GM19025 (cell line): ENCODE results near the gene ADGRE1.

Experiments used
- ATAC-seq: cut with Tn5 transposase; IDR thresholded peaks from one replicate; pipeline ENCODE4 v1.9.1; 2021; ENCODE audit warnings: mild to moderate bottlenecking, low read depth, moderate library complexity; ENCODE audit not compliant: unreplicated experiment

The ADGRE1 gene

DNA sequence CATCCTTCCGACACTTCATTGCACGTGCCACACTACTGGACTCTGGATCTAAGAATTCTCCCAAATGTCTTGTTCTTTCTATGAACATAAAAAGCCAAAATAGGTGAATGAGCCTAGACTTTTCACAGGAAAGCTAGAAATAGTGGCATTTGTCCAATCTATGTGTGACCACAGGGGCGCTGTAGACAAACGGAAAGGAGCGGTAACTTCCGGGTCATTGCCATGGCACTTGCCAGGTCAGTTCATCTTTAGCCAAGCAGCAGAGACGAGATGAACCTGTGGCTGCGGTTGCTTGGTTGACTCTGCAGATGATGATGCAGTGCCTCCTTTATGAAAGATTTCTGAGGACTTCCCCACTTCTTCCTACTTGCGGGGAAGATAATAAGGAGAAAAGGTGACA, 65.6 kb downstream of the ADGRE1 start:
- ATAC-seq, result no peak

DNA sequence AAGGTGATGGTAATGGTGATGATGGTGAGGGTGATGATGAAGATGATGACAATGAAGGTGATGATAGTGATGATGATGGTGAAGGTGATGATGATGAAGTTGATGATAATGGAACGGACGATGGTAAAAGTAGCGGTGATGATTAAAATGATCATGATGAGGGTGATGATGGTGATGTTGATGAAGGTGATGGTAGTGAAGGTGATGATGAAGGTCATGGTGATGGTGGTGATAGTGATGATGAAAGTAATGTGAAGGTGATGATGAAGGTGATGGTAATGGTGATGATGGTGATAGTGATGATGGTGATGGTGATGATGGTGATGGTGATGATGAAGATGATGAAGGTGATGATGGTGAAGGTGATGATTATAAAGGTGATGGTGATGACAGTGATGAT, 67.7 kb downstream of the ADGRE1 start:
- ATAC-seq, result no peak

DNA sequence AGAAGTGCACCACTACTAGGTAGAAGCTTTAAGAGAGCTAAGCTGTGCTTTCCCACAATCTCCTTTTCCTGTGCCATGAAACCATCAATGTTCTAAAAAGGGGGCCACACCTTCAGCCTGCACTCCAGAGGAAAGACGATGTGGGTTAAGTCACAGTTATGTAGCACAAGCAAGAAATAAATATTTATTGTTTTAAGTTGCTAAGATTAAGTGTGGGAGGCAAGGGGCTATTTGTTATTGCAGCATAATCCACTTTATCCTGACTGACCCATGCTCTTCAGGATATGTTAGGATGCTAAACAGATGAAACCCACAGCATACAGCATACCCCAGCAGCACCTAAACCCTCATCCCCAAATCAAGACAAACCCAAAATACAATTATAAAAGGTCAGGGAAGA, 69.2 kb downstream of the ADGRE1 start:
- no peak for ATAC-seq

DNA sequence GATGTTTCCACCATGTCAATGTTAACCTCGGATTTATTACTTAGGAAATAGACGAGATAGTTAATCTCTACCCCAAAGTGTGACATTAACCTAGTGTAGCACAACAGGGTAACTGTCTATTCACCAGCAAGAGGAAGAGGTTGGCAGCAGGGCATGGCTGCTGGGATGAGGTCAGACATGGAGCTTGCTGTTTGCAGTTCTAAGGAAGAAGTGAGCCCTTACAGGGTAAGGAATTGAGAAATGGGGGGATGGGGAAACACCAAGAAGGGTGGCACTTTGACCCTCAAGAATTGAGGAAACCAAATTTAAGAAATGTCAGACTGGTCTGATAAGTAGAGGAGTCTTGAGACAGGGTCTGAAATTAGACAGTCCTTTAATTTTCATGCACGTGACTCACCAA, 71.4 kb downstream of the ADGRE1 start:
- ATAC-seq, result no peak

DNA sequence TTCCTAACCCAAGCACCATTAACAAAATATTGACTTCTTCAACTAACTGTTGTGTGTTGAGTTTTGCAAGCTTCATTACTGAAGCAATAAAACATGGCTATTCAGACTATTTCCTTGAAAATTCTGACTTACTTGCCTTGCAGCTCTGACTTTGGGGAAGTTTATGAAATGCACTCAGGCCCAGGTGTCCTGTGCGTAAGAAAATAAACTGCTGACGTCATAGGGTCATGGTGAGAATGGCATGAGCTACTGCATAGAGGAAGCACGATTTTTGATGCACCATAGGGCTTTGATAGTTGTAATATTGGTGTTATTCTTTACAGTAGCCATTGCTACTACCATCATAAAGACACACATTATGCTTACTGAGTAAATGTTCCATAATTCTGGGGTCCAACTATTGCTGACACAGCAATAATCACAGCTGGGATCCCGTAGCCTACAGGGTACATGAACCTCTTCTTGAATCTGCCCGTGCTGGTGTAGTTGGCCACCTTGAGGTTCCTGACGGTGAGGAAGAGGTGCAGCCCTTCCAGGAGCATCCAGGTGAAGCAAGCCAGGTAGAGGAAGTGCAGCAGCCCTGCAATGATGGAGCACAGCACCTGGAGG, 76.0 kb downstream of the ADGRE1 start:
- ATAC-seq, result no peak

DNA sequence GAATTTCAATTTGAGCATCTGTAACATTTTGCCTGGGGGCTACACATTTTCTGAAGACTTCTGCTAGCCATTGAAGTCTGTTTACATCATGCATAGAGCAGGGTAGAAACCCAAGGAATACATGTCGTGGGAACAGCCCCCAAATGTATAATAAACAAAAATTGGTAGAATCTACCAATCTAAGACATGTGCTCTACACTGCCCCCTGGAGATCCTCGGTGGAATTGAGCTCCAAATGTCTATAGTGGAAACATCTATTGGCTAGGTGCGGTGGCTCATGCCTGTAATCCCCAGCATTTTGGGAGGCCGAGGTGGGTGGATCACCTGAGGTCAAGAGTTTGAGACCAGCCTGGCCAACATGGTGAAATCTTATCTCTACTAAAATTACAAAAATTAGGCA, 76.6 kb downstream of the ADGRE1 start:
- no peak for ATAC-seq

DNA sequence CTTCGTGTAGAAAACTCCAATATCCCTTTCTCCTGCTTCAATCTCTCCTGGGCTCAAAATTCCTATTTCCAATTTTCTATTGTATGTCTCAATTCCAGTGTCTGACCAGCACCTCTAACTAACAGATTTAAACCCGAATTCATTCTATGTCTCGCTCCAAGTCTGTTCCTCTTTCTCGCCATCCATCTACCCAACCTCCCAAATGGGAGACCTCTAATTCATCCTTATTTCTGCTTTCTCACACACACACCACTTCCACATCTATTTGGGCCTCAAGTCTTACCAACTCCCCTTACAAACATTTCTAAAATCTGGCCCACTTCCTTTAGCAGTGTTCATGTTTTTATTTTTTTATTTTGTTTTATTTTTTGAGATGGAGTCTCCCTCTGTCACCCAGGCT, 80.6 kb downstream of the ADGRE1 start:
- no peak for ATAC-seq

DNA sequence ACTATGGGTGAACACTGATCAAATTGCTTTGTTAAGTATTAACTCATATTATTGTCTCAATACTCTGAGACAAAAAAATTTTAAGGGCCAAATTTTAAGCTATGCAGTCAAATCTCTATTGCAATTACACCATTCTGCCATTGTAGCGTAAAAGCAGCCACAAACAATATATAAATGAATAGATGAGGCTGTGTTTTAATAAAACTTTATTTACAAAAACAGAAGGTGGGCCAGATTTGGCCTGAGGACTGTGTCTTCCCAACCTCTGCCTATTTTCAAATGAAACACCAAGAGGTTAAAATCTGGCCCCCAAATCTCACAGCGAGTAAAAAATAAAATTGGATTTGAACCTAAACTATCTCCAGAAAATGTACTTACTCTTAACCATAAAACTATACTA, 82.1 kb downstream of the ADGRE1 start:
- ATAC-seq, result no peak

DNA sequence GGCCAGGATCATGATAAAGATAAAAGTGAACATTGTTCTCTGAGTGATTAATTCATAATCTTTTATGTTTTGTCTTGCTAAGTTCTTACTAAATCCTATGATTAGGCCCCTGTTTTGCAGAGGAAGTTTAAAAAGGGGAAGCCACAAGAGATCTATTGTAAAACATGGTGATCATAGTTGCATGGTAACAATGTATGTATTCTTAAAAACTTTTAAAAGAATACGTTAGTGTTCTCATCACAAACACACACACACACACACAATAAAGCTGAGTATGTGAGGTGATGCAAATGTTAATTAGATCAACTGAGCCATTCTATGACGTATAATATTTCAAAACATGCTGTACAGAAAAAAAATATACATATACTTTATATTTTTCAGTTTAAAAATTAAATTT, 82.6 kb downstream of the ADGRE1 start:
- ATAC-seq, result no peak

DNA sequence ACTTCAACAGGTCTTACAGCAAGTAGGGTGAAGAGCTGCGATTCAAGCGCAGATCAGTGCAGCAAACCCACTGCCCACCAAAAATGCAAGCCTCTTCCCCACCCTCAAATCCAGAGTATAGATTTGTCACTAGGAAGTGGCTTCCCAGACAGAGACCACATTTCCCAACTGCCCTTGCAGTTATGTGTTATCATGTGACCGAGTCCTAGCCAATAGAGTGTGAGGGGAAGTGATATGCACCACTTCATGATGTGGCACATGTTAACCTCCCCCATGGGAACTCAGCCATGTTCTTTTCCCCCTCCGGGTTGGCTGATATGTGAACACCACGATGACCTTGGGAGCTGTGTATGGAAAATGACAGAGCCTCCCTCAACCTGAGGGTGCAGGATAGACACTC, 83.1 kb downstream of the ADGRE1 start:
- ATAC-seq, result no peak

DNA sequence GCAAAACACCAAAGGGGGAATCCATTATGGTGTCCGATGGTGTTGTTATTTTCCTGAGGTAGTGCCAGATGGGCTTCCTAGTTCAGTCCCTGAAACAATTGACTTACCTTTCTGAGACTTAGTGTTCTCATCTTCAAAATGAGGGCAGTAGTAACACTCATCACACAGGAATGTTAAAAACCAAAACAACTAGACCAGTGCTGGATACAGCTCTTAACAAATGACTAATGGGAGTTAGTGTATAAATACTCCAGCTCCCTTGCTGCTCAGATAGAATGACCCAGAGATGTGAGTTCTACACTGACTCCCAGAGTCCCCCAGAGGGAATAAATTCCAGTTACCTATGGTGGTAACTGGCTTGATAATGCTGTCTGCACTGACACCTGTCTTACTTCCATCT, 84.0 kb downstream of the ADGRE1 start:
- ATAC-seq, result no peak

DNA sequence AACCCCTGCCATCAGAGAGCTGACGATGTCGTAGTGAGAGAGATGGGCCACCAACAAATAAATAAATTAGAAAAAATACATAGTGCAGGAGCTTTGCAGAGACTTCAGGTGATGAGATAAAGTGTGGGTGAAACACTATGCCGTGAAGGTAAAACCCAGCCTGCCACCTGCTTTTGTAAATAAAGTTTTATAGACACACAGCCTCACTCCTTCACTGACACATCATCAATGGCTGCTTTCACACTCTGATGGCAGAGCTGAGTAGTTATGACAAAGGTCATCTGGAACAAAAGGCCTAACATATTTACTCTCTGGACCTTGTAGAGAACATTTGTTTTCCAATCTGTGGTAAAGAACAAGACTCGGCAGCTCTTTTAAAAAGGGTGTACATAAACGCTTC, 88.8 kb downstream of the ADGRE1 start:
- ATAC-seq, result no peak

DNA sequence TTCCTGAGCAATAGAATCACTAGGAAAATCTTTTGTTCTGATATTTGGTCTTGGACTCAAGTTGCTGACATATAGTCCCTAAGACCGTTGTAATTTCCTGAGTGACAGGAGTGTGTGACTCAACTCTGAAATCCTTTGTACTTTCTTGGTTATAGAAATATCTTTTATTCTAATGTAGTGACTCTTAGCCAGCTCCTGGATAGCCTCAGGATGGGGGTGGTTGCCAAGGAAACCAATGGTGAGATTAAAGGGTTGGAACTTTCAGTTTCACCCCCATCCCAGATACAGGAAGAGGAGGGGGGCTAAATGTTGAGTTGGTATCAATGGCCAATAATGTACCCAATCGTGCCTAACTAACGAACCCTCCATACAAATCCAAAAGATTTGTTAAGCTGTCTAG, 92.0 kb downstream of the ADGRE1 start:
- no peak for ATAC-seq

DNA sequence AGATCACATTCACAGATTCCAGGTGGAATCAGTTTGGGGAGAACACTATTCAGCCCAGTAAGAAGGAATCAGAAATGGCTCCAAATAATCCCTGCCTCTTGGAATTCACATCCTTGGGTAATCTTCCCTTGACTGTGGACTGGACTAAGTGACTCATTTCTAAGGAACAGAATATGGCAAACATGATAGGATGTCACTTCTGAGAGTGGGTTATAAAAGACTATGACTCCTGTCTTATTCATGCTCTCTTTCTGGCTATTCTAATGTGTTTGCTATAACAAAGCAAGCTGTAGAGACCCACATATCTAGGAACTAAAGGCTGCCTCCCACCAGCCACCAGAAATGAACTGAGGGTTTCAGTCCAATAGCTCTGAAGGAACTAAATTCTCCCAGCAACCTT, 96.1 kb downstream of the ADGRE1 start:
- ATAC-seq, result no peak

DNA sequence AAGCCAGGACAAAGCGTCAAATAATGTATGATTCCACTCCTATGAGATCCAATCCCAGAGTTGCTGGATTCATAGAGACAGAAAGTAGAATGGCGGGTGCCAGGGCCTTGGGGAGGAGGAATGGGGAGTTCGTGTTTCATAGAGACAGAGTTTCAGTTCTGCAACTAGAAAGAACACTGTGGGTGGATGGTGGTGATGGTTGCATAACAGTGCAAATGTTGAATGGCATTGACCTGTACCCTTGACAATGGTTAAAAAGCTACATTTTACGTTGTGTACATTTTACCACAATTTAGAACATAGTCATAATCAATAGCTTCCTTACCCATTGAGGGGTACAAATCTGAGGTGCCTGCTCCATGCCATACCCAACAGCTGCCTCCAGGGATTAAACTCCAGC, 100.5 kb downstream of the ADGRE1 start:
- no peak for ATAC-seq

DNA sequence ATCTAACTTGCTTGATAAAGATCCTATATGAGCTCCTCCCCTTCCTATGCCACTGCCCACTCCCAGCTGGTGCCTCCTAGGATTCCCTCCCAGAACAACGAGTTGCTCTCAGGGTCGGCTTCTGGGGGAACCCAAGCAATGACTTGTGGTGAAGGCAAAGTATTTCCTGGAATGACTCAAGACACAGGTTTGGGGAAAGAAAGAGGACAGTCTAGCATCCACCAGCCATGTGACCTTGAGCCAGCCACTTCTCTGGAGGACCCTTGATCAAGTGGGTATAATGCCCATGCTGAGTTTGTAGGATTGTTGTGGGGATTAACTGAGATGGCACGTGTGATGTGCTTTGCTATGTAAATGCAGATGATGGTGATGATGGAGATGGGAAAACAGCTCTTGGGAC, 100.9 kb downstream of the ADGRE1 start:
- no peak for ATAC-seq
